ENCODE results near the gene ARL14EP. TPM values are rescaled to one million over a fixed set of nuclear protein-coding genes. Genes with fewer than 3 reads are reported as not detected.

The ARL14EP gene
- total RNA-seq, 1 experiment from 2014 or later, result 21.5 TPM

- no peaks in the 10 kb centered on the region for H3K9me3 ChIP-seq
- Mint-ChIP-seq H3K4me1 (ENCODE audit: low read depth, unreplicated experiment) (peaks cover 6% of the 10 kb centered on the region), H3K27ac (ENCODE audit: unreplicated experiment) (no peak overlapping the region), H3K36me3 (ENCODE audit: insufficient read depth, unreplicated experiment) (peaks cover 19% of the 10 kb centered on the region), H3K4me3 (ENCODE audit: unreplicated experiment) (no peak overlapping the region), H3K9me3 (ENCODE audit: unreplicated experiment) (no peaks in the 10 kb centered on the region), H3K27me3 (ENCODE audit: insufficient read depth, unreplicated experiment) (peaks cover 8% of the 10 kb centered on the region)
- no TSS peak for BruUV-seq (replicated peaks)
- CTCF ChIA-PET, result no interaction called here
- POLR2A ChIA-PET, result no interaction called here
- intact Hi-C loops (cut with micrococcal nuclease; ENCODE audit: unreplicated experiment), result loop anchor here (5.0 kb wide), 1 partner anchor 124 kb away; no protein-coding TSS in a partner anchor
- H3K4me3 ChIP-seq (ENCODE audit: low read depth, low read length), result no peak overlapping the region
- H3K27me3 ChIP-seq (replicated peaks; ENCODE audit: control insufficient read depth, insufficient read depth, low read length), result no peaks in the 10 kb centered on the region
- no peak for TF ChIP-seq CTCF (IDR thresholded peaks at IDR 0.05; ENCODE audit: insufficient read depth in 1 of 2, low read depth in 1 of 2, low read length in 1 of 2, severe bottlenecking in 1 of 2, unreplicated experiment in 1 of 2)
- H3K36me3 ChIP-seq (ENCODE audit: control insufficient read depth, insufficient read depth, low read length), result no peaks in the 10 kb centered on the region
- no peak for DNase-seq
- H3K4me1 ChIP-seq, result no peaks in the 10 kb centered on the region
Measured at GRCh38 chr11:30321321-30321720, 1.6 kb upstream of the ARL14EP start.

GRCh38 chr11:30322191-30322590 lies 713 bp upstream of the ARL14EP start:
- Histone ChIP-seq H3K36me3 (ENCODE audit: control insufficient read depth, insufficient read depth, low read length) (no peaks in the 10 kb centered on the region), H3K4me3 (ENCODE audit: low read depth, low read length) (peak overlapping the region; percentile 71), H3K4me1 (no peaks in the 10 kb centered on the region), H3K27me3 (replicated peaks; ENCODE audit: control insufficient read depth, insufficient read depth, low read length) (no peaks in the 10 kb centered on the region), H3K9me3 (no peaks in the 10 kb centered on the region)
- Mint-ChIP-seq H3K36me3 (ENCODE audit: insufficient read depth, unreplicated experiment) (peaks cover 27% of the 10 kb centered on the region), H3K4me1 (ENCODE audit: low read depth, unreplicated experiment) (peaks cover 6% of the 10 kb centered on the region), H3K27me3 (ENCODE audit: insufficient read depth, unreplicated experiment) (peaks cover 8% of the 10 kb centered on the region), H3K4me3 (ENCODE audit: unreplicated experiment) (peak overlapping the region; percentile 100), H3K9me3 (ENCODE audit: unreplicated experiment) (no peaks in the 10 kb centered on the region), H3K27ac (ENCODE audit: unreplicated experiment) (peak overlapping the region; percentile 100)
- DNase-seq, result no peak
- intact Hi-C loops (cut with micrococcal nuclease; ENCODE audit: unreplicated experiment), result loop anchor here (5.0 kb wide), 1 partner anchor 125 kb away; no protein-coding TSS in a partner anchor
- POLR2A ChIA-PET, result interaction anchor here (0.5 to 1.4 kb wide), 4 partner anchors 51 to 723 kb away, joined by 3 to 6 read pairs (median 4); no protein-coding TSS in a partner anchor
- TF ChIP-seq CTCF (IDR thresholded peaks at IDR 0.05; ENCODE audit: insufficient read depth in 1 of 2, low read depth in 1 of 2, low read length in 1 of 2, severe bottlenecking in 1 of 2, unreplicated experiment in 1 of 2), result no peak
- TSS peak; percentile 98 for BruUV-seq (replicated peaks)
- CTCF ChIA-PET, result interaction anchor here (1.1 kb wide), 1 partner anchor 194 kb away, joined by 10 read pairs; no protein-coding TSS in a partner anchor

GRCh38 chr11:30326114-30326778 lies 3.3 kb downstream of the ARL14EP start:
- no peaks in the 10 kb centered on the region for H3K9me3 ChIP-seq
- H3K4me1 Mint-ChIP-seq (ENCODE audit: low read depth, unreplicated experiment), result peaks cover 6% of the 10 kb centered on the region
- H3K36me3 Mint-ChIP-seq (ENCODE audit: insufficient read depth, unreplicated experiment), result peaks cover 42% of the 10 kb centered on the region
- H3K9me3 Mint-ChIP-seq (ENCODE audit: unreplicated experiment), result no peaks in the 10 kb centered on the region
- no peaks in the 10 kb centered on the region for H3K27me3 ChIP-seq (replicated peaks; ENCODE audit: control insufficient read depth, insufficient read depth, low read length)
- H3K27me3 Mint-ChIP-seq (ENCODE audit: insufficient read depth, unreplicated experiment), result no peaks in the 10 kb centered on the region
- H3K36me3 ChIP-seq (ENCODE audit: control insufficient read depth, insufficient read depth, low read length), result no peaks in the 10 kb centered on the region
- H3K4me3 ChIP-seq (ENCODE audit: low read depth, low read length), result no peak overlapping the region
- CTCF ChIA-PET, result interaction anchor here (0.5 to 0.9 kb wide), 2 partner anchors 22 to 198 kb away, joined by 3 to 5 read pairs; no protein-coding TSS in a partner anchor
- no TSS peak for BruUV-seq (replicated peaks)
- intact Hi-C loops (cut with micrococcal nuclease; ENCODE audit: unreplicated experiment), result no loop called here
- no peak for TF ChIP-seq CTCF (IDR thresholded peaks at IDR 0.05; ENCODE audit: insufficient read depth in 1 of 2, low read depth in 1 of 2, low read length in 1 of 2, severe bottlenecking in 1 of 2, unreplicated experiment in 1 of 2)
- no peaks in the 10 kb centered on the region for H3K4me1 ChIP-seq
- H3K4me3 Mint-ChIP-seq (ENCODE audit: unreplicated experiment), result no peak overlapping the region
- no peak overlapping the region for H3K27ac Mint-ChIP-seq (ENCODE audit: unreplicated experiment)
- no peak for DNase-seq
- POLR2A ChIA-PET, result no interaction called here

Measured in Caco-2 (cell line).